Hematopoietic multipotent progenitor cell treated with erythropoietin and hydrocortisone succinate and interleukin-3 and kit ligand, for 8 days (in vitro differentiated cells): Measurements from ENCODE around the gene FMN2.
"Not testable (repeated sequence)": the region's sequence is repeated elsewhere in the genome, so short reads cannot be mapped to it uniquely, and the experiment has no call there.

Source experiments
- DNase-seq: peaks from one replicate; pipeline ENCODE4 v3.0.0-alpha.2; 2015

The FMN2 gene

GRCh38 chr1:240391660-240392260 is 300.1 kb downstream of the FMN2 start:
- no peak for DNase-seq

GRCh38 chr1:240394353-240394752 is 302.7 kb downstream of the FMN2 start:
- DNase-seq = no peak

DNA sequence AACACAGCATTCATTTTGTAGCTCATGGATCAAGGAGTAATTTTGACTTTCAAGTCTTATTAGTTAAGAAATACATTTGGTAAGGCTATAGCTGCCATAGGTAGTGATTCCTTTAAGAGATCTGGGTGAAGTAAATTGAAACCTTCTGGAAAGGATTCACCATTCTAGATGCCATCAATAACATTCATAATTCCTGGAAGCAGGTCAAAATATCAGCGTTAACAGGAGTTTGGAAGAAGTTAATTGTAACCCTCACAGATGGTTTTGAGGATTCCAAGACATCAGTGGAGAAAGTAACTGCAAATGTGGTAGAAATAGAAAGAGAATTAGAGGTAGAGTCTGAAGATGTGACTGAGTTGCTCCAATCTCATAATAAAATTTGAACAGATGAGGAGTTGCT is 303.7 kb downstream of the FMN2 start:
- no peak for DNase-seq

DNA sequence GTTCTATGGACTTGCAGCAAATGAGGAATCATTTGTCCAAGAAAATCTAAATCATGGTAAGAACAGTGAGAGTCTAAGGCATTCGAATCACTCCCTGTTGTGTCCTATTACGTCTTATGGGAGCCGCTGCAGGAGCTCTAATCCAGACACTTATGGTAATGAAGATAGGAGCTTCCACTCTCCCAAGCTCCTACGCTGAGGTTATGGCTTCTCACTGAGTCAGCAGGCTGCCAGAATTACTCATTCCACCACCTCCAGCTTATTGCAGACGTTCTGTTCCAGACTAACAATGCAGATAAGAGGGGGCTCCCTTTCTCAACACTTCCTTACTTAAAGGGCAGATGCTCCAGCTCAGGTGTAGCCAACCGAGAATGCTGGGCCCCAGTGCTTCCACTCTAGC is 307.7 kb downstream of the FMN2 start:
- no peak for DNase-seq

DNA sequence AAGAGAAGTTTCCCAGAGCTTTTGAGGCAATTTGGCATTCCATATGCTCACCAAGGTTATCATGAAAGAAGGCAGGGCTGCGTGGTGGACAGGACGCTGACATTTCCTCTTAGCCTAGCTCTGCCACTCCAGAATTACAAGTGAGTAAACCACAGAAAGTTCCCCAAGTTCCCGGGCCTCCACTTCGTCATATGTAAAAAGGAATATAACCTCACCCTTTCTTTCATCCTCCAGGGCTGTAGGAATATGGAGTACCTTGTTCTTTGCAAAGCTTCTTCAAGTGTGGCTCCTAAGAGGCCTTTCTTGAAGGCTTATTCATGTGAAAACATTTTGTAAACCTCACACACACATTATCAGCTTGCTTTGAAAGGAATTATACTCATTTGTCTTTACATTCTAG is 310.0 kb downstream of the FMN2 start:
- DNase-seq = no peak

DNA sequence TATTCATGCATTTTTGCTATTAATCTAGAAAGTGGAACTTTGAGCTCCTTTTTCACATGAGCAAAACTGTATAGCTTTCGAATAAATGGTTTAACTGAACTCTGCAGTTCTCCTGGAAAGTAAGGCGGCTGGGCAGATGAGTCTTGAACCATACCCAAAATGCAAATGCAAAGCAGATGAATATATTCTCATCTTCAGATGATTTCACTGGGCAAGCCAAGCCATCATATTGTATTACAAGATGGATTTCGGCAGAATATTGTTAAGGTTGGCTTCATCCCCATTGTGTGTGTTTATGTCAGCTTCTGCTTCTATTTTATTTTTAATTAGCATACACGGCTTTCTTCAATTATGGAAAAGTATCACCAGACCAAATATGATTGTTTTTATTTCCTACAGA is 310.6 kb downstream of the FMN2 start:
- no peak for DNase-seq

DNA sequence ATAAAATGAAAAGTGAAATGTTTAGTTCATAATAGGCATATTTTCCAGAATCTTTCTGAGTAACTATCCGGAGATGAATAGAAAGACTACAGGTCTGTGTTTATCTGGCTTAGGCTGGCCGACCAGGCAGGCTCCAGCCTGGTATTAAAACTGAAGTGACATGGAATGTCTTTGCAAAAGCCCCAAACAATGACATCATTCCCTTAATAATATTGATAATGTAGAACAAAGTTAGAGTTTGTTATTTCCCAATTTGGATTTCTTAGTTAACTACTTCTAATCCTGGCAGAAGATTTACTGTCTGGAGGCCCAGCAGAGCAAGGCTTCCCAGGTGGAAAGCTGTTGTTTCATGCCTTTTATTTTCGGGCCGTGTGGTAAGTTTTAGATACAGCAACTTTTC is 312.6 kb downstream of the FMN2 start:
- no peak for DNase-seq

DNA sequence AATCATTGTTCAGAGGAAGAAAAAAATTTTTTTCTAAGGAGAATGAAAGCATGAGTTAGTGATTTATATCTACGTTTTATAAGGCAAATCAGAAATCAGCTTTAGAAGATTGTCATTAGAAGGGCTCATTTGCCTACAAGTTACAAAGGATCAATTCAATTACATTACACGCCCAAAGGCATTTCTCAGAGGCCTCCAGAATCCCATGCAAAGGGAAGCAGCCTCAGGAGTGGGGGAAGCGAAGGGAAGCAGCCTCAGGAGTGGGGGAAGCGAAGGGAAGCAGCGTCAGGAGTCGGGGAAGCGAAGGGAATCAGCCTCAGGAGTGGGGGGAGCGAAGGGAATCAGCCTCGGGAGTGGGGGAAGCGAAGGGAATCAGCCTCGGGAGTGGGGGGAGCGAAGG is 314.1 kb downstream of the FMN2 start:
- no peak for DNase-seq

DNA sequence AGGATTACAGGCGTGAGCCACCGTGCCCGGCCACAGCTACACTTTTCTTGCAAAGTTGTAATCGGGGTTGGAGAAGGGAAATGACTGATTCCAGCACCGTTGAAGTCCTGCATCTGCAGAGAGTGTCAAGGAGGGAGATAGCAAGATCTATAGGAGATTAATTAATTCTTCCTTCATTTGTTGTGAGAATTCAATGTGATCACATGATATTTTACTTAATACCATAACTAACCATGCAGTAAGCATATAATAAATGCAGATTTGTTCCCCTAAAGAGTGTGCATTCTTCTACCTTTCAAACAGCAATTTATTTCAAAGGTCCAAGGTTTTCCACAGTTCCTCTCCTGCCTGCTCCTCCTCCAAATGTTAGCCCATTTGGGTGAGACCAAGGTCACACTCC is 315.7 kb downstream of the FMN2 start:
- no peak for DNase-seq

DNA sequence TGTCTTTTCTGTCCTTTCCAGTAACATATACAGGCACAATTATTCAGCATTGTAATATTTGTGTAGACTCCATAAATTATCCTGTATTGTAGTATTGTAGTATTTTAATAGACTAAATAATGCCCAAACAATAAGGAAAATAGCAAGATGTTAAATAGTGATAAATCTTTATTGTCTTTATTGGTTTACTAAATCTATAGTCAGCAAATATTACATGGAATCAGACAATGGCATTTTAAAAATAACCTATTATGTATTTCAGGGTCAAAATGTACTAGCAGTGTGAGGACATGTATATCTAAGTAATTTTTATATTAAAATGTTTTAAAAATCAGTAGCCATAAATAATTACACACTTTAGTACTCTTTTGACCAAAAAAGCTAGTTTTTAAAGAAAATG is 317.9 kb downstream of the FMN2 start:
- DNase-seq = no peak

DNA sequence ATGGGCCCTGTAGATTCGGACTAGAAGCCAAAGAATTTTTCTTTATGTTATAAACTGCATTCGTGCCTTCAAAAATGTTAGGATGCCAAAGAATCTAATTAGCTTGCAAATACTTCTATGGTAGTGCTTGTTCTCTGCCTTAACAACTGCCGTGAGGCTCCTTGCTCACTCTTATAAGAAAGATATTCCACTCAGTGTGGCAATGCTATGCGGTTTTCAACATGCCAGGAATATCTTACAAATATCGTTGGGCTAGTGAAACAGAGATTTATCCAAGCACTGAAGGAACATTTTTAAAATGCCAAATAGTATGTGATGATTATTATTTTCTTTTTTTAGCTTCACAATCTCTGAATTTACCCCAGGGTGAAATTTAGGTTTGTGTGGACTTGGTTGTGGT is 322.0 kb downstream of the FMN2 start:
- no peak for DNase-seq

DNA sequence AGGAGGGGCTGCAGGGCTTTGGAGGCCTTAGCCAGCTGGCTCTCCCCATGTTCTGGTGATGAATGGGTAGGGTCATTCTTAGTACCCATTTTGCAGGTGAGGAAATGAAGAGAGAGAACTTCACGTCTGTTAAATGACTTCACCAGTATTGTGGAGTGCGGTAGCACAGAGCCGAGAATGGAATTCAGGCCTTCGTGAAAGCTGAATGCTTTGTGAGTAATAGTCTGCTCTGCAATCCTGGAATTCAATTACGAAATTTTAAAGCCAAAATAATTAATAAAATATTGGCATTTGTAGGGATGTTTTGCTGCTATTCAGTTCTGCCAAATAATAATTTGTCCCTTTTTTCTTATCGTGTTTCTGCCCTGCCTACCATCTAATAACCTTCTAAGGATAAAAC is 322.6 kb downstream of the FMN2 start:
- DNase-seq = no peak

GRCh38 chr1:240415011-240415410 is 323.3 kb downstream of the FMN2 start:
- not testable (repeated sequence) for DNase-seq

DNA sequence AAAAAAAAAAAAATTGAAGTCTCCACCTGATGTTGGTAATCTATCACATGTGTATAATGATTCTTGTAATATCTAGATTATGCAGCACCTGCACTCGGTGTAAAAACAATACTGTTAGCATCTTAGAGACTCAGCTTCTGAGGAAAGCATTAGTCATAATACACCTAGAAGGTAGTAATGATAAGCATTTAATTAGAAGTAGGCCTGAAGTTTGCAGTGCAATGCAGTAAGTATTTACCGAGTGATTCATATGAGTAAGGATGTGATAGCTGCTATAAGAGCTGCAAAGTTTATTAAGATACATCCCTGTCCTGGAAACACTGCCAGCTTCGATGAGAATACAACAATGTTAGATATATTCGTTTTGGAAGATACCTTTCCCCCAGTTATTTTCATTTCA is 323.8 kb downstream of the FMN2 start:
- no peak for DNase-seq

DNA sequence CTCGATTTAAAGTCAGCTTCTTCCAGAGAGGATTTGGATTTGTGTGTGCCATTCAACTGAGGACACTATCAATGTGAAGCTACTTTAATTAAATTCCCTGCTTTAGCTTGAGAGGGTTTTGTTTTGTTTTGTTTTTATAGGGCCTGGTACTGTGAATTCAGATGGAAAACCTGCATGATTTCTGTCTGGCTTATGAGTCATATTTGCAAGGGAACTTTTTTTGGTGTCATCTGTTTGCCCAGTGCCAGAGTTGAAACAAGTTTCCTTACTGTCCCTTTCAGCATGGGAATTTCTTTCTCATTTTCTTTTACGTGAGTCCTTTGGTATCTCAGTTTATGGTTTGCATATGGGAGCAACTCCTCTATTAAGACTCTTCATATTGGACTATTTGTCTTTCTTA is 325.6 kb downstream of the FMN2 start:
- no peak for DNase-seq

- DNase-seq = no peak
Observed at GRCh38 chr1:240420766-240421165, 329.1 kb downstream of the FMN2 start.

DNA sequence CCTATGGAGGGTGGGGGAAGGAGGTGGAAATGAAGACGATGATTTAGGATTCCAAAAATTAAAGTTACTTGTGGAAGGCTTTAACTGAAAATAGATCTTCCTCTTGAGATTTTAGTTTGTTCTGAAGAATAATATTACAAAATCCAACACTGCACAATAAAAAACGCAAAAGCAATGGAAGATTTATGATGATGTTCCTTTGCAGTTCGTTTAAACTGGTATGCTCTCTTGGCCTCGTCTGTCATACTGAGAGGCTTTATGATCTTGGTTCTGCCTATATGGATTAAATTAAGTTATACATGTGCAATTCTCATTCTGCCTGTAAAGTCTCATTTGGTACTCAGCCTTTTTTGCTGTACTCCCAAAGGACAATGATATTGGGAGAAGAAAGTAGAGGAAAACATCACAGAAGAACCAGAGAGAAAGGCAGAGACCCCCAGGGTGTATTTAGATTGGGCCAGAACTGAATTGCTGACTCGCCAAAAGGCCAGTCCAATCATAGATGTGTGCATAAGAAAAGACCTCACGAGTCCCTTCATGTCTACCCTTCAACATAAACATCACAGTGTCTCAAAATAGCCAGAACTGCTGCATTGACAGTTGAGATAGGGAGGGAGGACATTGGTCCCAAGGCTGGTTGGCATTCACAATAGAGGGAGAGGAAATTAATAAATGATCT is 331.7 kb downstream of the FMN2 start:
- no peak for DNase-seq

DNA sequence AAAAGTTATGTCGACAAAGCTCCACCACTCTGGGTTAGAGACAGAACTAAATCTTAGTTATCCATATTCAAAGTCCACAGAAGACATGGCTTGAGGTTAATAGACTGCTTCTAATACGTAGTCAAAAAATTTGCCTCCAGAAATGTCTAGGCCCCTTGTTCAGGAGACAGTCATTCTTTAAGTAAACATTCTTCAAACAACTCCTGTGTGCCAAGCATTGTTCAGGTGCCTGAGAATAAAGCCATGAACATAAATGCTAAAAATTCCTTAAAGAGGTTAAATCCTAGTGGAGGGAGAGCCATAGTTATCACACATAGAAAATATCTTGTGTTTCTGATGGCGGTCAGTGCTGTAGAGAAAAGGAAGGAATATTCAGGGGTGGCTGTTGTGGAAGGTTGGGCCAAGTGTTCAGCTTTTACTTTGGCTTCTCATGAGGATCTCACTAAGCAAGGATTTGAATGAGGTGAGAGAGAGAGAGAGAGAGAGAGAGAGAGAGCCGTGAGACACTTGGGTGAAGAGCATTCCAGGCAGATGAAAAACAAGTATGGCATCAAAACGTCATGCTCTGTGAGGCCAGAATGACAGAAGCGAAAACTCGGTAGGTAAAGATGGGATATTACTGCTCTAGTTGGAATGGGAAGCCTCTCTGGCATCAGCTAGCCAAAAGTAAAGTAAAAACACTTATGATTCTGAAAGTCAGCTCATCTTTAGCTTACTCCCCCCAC is 333.2 kb downstream of the FMN2 start:
- DNase-seq = no peak

GRCh38 chr1:240426051-240426450 is 334.4 kb downstream of the FMN2 start:
- no peak for DNase-seq

- DNase-seq = no peak
Observed at GRCh38 chr1:240435996-240436566, 344.4 kb downstream of the FMN2 start.

DNA sequence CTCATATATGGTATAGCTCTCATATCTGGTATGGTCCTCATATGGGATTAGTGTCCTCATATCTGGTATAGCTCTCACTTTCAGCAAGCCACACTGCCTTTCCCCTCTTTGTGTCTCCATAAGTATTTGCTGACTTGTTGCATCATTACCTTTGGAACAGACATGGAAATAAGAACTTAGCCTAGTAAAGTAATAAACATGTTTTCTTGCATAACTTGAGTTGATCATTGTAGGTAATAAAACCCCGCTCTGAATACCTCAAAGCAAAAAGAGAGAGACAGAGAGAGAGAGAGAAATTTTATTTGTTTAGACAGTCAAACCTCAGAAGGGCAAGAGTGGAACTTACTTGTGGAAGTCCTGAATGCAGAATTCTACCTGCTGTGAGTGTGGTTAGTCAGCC is 350.0 kb downstream of the FMN2 start:
- DNase-seq = no peak

- DNase-seq = no peak
Observed at GRCh38 chr1:240445369-240445768, 353.7 kb downstream of the FMN2 start.

DNA sequence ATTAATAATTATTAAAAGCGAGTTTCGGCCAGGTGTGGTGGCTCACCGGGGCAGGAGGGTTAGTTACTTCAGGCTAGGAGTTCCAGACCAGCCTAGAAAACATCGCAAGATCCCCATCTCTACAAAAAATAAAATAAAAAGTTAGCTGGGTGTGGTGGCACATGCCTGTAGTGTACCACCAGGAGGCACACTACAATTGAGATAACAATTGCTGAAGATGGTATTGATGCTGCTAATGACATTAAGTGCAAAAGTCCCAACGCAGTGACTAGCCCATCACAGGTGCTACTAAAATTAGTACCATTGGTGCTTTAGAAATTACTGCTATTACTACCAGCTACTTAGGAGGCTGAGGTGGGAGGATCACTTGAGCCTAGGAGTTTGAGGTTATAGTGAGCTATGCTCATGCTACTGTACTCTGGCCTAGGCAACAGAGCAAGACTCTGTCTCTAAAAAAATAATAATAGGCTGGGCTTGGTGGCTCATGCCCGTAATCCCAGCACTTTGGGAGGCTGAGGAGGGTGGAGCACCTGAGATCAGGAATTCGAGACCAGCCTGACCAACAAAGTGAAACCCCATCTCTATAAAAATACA is 363.6 kb downstream of the FMN2 start:
- peak; percentile 3 for DNase-seq

DNA sequence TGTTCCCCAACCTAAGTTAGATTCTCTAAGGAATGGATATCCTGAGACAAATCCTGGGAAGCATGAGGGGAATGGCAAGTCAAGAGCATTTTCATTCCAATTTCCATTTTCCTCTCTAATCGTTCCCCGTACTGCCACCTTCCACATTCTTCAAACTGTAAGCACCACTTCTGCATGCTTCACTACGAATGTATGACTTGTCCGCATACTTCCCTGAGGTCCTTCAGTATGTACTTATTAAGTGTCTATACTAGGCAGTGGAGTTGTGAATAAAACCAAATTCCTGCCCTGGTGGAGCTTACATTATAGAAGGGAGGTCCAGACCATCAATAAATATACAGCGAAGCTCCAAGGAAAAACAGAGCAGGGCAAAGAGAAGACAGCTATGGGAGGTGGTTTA is 365.5 kb downstream of the FMN2 start:
- no peak for DNase-seq
